ENCODE data around the gene KCNC1. TPM values are rescaled to one million over a fixed set of nuclear protein-coding genes. Genes with fewer than 3 reads are reported as not detected.

Gene KCNC1
- polyA plus RNA-seq, 2 of the 4 experiments (the other 2 are of a cell fraction) = 0.08 TPM; not detected in 1

GRCh38 chr11:17810041-17810440 is 75.5 kb downstream of the KCNC1 start:
- Histone ChIP-seq H3K4me2 (no peak overlapping the region), H3K4me1 (no peaks in the 10 kb centered on the region), H3K27ac (no peak overlapping the region), H3K4me3 (no peak overlapping the region), H3K9me3 (no peaks in the 10 kb centered on the region)
- no peak for ATAC-seq
- POLR2A ChIA-PET = no interaction called here
- 100% methylated on average over 1 of the region's 1 CpG for WGBS (ENCODE audit: missing lambda C conversion rate)
- CTCF ChIA-PET = no interaction called here
- no peak for DNase-seq (ENCODE audit: low read depth in 1 of 2, low spot score in 1 of 2)
- TF ChIP-seq, protein P1, sequence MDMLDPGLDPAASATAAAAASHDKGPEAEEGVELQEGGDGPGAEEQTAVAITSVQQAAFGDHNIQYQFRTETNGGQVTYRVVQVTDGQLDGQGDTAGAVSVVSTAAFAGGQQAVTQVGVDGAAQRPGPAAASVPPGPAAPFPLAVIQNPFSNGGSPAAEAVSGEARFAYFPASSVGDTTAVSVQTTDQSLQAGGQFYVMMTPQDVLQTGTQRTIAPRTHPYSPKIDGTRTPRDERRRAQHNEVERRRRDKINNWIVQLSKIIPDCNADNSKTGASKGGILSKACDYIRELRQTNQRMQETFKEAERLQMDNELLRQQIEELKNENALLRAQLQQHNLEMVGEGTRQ (IDR thresholded peaks at IDR 0.05) = no peak
- no peak for TF ChIP-seq NFE2L2 (conservative IDR thresholded peaks at IDR 0.05; ENCODE audit: low read length)
- TF ChIP-seq HEYL (CRISPR knock-in tag; IDR thresholded peaks at IDR 0.05) = no peak
- TF ChIP-seq ATOH8 (CRISPR knock-in tag; IDR thresholded peaks at IDR 0.05; ENCODE audit: low read depth) = no peak
- TF ChIP-seq RAD21 (conservative IDR thresholded peaks at IDR 0.05 in 1 of 2, IDR thresholded peaks at IDR 0.05 in 1 of 2) = no peak
- no peak for TF ChIP-seq CTCF (IDR thresholded peaks at IDR 0.05)
- TF ChIP-seq JUNB (IDR thresholded peaks at IDR 0.05) = no peak
- no peak for TF ChIP-seq HDAC2 (IDR thresholded peaks at IDR 0.05)
- no peak for TF ChIP-seq RARB (CRISPR knock-in tag; IDR thresholded peaks at IDR 0.05)
- no peak for TF ChIP-seq EHMT2 (IDR thresholded peaks at IDR 0.05; ENCODE audit: low read depth)
- TF ChIP-seq RFX5 (IDR thresholded peaks at IDR 0.05) = no peak
- TF ChIP-seq FOSB (CRISPR knock-in tag; IDR thresholded peaks at IDR 0.05) = no peak
- no peak for TF ChIP-seq ZFP36 (IDR thresholded peaks at IDR 0.05; ENCODE audit: borderline replicate concordance, partially characterized antibody)
- TF ChIP-seq NR3C1 (IDR thresholded peaks at IDR 0.05) = no peak
- no peak for TF ChIP-seq TP53 (CRISPR knock-in tag; IDR thresholded peaks at IDR 0.05)
- TF ChIP-seq ZSCAN20 (CRISPR knock-in tag; IDR thresholded peaks at IDR 0.05) = no peak
- TF ChIP-seq, protein P2, sequence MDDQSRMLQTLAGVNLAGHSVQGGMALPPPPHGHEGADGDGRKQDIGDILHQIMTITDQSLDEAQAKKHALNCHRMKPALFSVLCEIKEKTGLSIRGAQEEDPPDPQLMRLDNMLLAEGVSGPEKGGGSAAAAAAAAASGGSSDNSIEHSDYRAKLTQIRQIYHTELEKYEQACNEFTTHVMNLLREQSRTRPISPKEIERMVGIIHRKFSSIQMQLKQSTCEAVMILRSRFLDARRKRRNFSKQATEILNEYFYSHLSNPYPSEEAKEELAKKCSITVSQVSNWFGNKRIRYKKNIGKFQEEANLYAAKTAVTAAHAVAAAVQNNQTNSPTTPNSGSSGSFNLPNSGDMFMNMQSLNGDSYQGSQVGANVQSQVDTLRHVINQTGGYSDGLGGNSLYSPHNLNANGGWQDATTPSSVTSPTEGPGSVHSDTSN (IDR thresholded peaks at IDR 0.05) = no peak
- no peak for FAIRE-seq

GRCh38 chr11:17810746-17811145 is 76.2 kb downstream of the KCNC1 start:
- Histone ChIP-seq H3K9me3 (no peaks in the 10 kb centered on the region), H3K27ac (no peak overlapping the region), H3K4me1 (no peaks in the 10 kb centered on the region), H3K4me3 (no peak overlapping the region), H3K4me2 (no peak overlapping the region)
- TF ChIP-seq, protein P2 (IDR thresholded peaks at IDR 0.05) = no peak
- TF ChIP-seq NR3C1 (IDR thresholded peaks at IDR 0.05) (no peak), KDM5A (IDR thresholded peaks at IDR 0.05) (no peak), RNF2 (IDR thresholded peaks at IDR 0.05; ENCODE audit: borderline replicate concordance, low read depth) (no peak), NFE2L2 (conservative IDR thresholded peaks at IDR 0.05; ENCODE audit: low read length) (no peak), TP53 (CRISPR knock-in tag; IDR thresholded peaks at IDR 0.05) (no peak)
- TF ChIP-seq, protein P3, sequence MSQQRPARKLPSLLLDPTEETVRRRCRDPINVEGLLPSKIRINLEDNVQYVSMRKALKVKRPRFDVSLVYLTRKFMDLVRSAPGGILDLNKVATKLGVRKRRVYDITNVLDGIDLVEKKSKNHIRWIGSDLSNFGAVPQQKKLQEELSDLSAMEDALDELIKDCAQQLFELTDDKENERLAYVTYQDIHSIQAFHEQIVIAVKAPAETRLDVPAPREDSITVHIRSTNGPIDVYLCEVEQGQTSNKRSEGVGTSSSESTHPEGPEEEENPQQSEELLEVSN (IDR thresholded peaks at IDR 0.05; ENCODE audit: borderline replicate concordance, low read depth) = no peak
- no peak for DNase-seq (ENCODE audit: low read depth in 1 of 2, low spot score in 1 of 2)
- WGBS (ENCODE audit: missing lambda C conversion rate) = 69% methylated on average over 3 of the region's 3 CpGs
- no peak for ATAC-seq
- FAIRE-seq = no peak
- POLR2A ChIA-PET = no interaction called here
- CTCF ChIA-PET = interaction anchor here (1.2 kb wide), 1 partner anchor 81 kb away, joined by 3 read pairs; no protein-coding TSS in a partner anchor

Measured in A549 (cell line).